ENCODE measurements around the gene PDCD4. TPM values are rescaled to one million over a fixed set of nuclear protein-coding genes. Genes with fewer than 3 reads are reported as not detected.

PDCD4 gene
- total RNA-seq, 1 experiment from 2014 or later, result 63.0 TPM

DNA sequence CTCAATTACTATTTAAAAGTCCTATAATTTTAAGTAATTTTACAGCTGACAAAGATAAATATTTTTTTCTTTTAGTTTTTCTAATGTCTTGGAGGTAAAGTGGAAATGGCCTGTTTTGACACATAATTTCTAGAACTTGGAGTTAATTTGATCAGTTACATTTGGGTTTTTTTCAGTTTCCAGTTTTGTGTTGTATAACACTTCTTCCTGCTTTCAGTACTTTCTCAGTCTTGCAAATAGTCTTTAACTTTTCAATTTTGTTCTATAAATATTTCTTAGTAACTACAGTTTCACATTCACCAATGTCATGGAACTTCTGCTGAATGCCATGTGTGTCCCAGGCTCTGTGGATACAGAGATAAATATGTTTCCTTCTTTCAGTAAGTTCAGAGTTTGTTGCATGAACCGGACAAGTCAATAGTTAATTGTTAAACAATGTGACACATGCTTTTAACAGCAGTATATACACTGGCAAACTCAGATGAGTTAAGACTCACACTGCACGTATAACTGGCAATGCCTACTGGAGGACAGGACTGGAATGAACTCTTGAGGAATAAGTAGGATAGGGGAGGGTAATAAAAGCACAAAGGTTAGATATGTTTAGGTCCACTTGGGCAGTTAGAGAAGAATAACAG lies 52.2 kb downstream of the PDCD4 start:
- no TSS peak for BruUV-seq (replicated peaks)
- Histone ChIP-seq H3K27me3 (ENCODE audit: insufficient read depth, low read length) (no peaks in the 10 kb centered on the region), H3K4me1 (ENCODE audit: control insufficient read depth in 1 of 2, insufficient read depth in 2 of 2, low read length in 2 of 2) (peaks cover 4 to 8% of the 10 kb centered on the region in 2 experiments; a peak in 3 of 4 replicates), H3K4me3 (replicated peaks in 1 of 2; ENCODE audit: low read depth in 1 of 2, low read length in 2 of 2) (no peak overlapping the region), H3K27ac (ENCODE audit: low read depth, low read length) (no peak overlapping the region), H3K9ac (ENCODE audit: low read length) (no peak overlapping the region), H4K20me1 (ENCODE audit: insufficient read depth) (no peaks in the 10 kb centered on the region; the same call in 1 of the 2 replicates), H3K79me2 (ENCODE audit: insufficient read depth, low read length) (peaks cover 86% of the 10 kb centered on the region), H3K36me3 (ENCODE audit: control insufficient read depth in 1 of 2, insufficient read depth in 2 of 2, low read length in 2 of 2) (no peaks in the 10 kb centered on the region), H3K9me2 (ENCODE audit: insufficient read depth) (no peaks in the 10 kb centered on the region), H3K9me3 (ENCODE audit: control insufficient read depth in 1 of 2, insufficient read depth in 1 of 2, low read depth in 1 of 2, low read length in 2 of 2) (no peaks in the 10 kb centered on the region), H2AFZ (ENCODE audit: low read depth, low read length, poor library complexity, severe bottlenecking) (no peak overlapping the region), H3K4me2 (ENCODE audit: low read length) (no peak overlapping the region)
- intact Hi-C loops (cut with micrococcal nuclease), result no loop called here
- no peak for ATAC-seq
- DNase-seq (ENCODE audit: low read depth, low spot score), result no peak
- CTCF ChIA-PET, result no interaction called here
- no peak for TF ChIP-seq ELF1 (IDR thresholded peaks at IDR 0.05; ENCODE audit: borderline replicate concordance, low read depth)
- TF ChIP-seq EZH2phosphoT487 (IDR thresholded peaks at IDR 0.05; ENCODE audit: borderline replicate concordance), result no peak
- no peak for TF ChIP-seq CEBPB (IDR thresholded peaks at IDR 0.05; ENCODE audit: low read depth)
- no peak for TF ChIP-seq CBX3 (IDR thresholded peaks at IDR 0.05; ENCODE audit: low read depth)
- TF ChIP-seq EGR1 (IDR thresholded peaks at IDR 0.05; ENCODE audit: low read depth), result no peak
- no peak for TF ChIP-seq YY1 (IDR thresholded peaks at IDR 0.05; ENCODE audit: extremely low read depth, insufficient replicate concordance, low read depth, low read length)
- TF ChIP-seq, protein P1, sequence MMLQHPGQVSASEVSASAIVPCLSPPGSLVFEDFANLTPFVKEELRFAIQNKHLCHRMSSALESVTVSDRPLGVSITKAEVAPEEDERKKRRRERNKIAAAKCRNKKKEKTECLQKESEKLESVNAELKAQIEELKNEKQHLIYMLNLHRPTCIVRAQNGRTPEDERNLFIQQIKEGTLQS (IDR thresholded peaks at IDR 0.05), result no peak
- no peak for TF ChIP-seq ZNF274 (IDR thresholded peaks at IDR 0.05; ENCODE audit: low read depth, low read length)
- TF ChIP-seq, protein P2, sequence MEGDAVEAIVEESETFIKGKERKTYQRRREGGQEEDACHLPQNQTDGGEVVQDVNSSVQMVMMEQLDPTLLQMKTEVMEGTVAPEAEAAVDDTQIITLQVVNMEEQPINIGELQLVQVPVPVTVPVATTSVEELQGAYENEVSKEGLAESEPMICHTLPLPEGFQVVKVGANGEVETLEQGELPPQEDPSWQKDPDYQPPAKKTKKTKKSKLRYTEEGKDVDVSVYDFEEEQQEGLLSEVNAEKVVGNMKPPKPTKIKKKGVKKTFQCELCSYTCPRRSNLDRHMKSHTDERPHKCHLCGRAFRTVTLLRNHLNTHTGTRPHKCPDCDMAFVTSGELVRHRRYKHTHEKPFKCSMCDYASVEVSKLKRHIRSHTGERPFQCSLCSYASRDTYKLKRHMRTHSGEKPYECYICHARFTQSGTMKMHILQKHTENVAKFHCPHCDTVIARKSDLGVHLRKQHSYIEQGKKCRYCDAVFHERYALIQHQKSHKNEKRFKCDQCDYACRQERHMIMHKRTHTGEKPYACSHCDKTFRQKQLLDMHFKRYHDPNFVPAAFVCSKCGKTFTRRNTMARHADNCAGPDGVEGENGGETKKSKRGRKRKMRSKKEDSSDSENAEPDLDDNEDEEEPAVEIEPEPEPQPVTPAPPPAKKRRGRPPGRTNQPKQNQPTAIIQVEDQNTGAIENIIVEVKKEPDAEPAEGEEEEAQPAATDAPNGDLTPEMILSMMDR (IDR thresholded peaks at IDR 0.05 in 2 of 3, conservative IDR thresholded peaks at IDR 0.05 in 1 of 3; ENCODE audit: borderline replicate concordance in 1 of 3, insufficient read depth in 1 of 3, low read depth in 2 of 3, low read length in 2 of 3), result no peak
- no peak for TF ChIP-seq POLR2AphosphoS5 (IDR thresholded peaks at IDR 0.05; ENCODE audit: low read depth, low read length)
- TF ChIP-seq, protein P3, sequence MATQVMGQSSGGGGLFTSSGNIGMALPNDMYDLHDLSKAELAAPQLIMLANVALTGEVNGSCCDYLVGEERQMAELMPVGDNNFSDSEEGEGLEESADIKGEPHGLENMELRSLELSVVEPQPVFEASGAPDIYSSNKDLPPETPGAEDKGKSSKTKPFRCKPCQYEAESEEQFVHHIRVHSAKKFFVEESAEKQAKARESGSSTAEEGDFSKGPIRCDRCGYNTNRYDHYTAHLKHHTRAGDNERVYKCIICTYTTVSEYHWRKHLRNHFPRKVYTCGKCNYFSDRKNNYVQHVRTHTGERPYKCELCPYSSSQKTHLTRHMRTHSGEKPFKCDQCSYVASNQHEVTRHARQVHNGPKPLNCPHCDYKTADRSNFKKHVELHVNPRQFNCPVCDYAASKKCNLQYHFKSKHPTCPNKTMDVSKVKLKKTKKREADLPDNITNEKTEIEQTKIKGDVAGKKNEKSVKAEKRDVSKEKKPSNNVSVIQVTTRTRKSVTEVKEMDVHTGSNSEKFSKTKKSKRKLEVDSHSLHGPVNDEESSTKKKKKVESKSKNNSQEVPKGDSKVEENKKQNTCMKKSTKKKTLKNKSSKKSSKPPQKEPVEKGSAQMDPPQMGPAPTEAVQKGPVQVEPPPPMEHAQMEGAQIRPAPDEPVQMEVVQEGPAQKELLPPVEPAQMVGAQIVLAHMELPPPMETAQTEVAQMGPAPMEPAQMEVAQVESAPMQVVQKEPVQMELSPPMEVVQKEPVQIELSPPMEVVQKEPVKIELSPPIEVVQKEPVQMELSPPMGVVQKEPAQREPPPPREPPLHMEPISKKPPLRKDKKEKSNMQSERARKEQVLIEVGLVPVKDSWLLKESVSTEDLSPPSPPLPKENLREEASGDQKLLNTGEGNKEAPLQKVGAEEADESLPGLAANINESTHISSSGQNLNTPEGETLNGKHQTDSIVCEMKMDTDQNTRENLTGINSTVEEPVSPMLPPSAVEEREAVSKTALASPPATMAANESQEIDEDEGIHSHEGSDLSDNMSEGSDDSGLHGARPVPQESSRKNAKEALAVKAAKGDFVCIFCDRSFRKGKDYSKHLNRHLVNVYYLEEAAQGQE (IDR thresholded peaks at IDR 0.05; ENCODE audit: low read depth), result no peak
- no peak for TF ChIP-seq EZH2 (IDR thresholded peaks at IDR 0.05)
- TF ChIP-seq, protein P4, sequence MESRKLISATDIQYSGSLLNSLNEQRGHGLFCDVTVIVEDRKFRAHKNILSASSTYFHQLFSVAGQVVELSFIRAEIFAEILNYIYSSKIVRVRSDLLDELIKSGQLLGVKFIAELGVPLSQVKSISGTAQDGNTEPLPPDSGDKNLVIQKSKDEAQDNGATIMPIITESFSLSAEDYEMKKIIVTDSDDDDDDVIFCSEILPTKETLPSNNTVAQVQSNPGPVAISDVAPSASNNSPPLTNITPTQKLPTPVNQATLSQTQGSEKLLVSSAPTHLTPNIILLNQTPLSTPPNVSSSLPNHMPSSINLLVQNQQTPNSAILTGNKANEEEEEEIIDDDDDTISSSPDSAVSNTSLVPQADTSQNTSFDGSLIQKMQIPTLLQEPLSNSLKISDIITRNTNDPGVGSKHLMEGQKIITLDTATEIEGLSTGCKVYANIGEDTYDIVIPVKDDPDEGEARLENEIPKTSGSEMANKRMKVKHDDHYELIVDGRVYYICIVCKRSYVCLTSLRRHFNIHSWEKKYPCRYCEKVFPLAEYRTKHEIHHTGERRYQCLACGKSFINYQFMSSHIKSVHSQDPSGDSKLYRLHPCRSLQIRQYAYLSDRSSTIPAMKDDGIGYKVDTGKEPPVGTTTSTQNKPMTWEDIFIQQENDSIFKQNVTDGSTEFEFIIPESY (IDR thresholded peaks at IDR 0.05; ENCODE audit: extremely low read depth, insufficient replicate concordance, low read length), result no peak
- no peak for TF ChIP-seq POLR2A (IDR thresholded peaks at IDR 0.05; ENCODE audit: borderline replicate concordance, extremely low read depth, insufficient read depth, insufficient read length)
- TF ChIP-seq SRF (IDR thresholded peaks at IDR 0.05; ENCODE audit: low read depth), result no peak
- TF ChIP-seq RAD21 (IDR thresholded peaks at IDR 0.05; ENCODE audit: low read depth), result no peak
- TF ChIP-seq ZFX (IDR thresholded peaks at IDR 0.05), result no peak
- POLR2A ChIA-PET, result no interaction called here
- RAD21 ChIA-PET (ENCODE audit: low non-redundant PET in 1 of 2, low total read pairs in 2 of 2, uncharacterized antibody in 2 of 2, unreplicated experiment in 2 of 2), result no interaction called here

Data from HCT116 (cell line).